Ectodermal cell (in vitro differentiated cells): Measurements from ENCODE around the gene CCL15.
"Not testable (repeated sequence)": the region's sequence is repeated elsewhere in the genome, so short reads cannot be mapped to it uniquely, and the experiment has no call there.

Source experiments
- H3K27ac ChIP-seq: 2 replicates; pipeline ENCODE4 v1.7.0; 2013; ENCODE audit warnings: mild to moderate bottlenecking, low read depth, low read length; ENCODE audit not compliant: insufficient read depth, poor library complexity, severe bottlenecking
- H3K27me3 ChIP-seq: 2 replicates; pipeline ENCODE4 v1.7.0; 2013; ENCODE audit warnings: mild to moderate bottlenecking, low read length; ENCODE audit not compliant: insufficient read depth, control insufficient read depth, poor library complexity, severe bottlenecking
- H3K36me3 ChIP-seq: one replicate; pipeline ENCODE4 v1.7.0; 2013; ENCODE audit warnings: low read length; ENCODE audit not compliant: control insufficient read depth, insufficient read depth
- H3K4me1 ChIP-seq: one replicate; pipeline ENCODE4 v1.7.0; 2013; ENCODE audit warnings: low read length; ENCODE audit not compliant: control insufficient read depth, insufficient read depth
- H3K4me3 ChIP-seq: 2 replicates; pipeline ENCODE4 v1.7.0; 2013; ENCODE audit warnings: low read depth, low read length, control low read depth; ENCODE audit not compliant: insufficient read depth
- H3K9me3 ChIP-seq: 2 replicates; pipeline ENCODE4 v1.7.0; 2013; ENCODE audit warnings: mild to moderate bottlenecking, low read length, moderate library complexity; ENCODE audit not compliant: control insufficient read depth
- WGBS, 2 experiments: methylation state at CpG; one replicate each; pipeline ENCODE4 v1.1.7; 2013; ENCODE audit warnings: missing lambda C conversion rate in 2 of 2; 5-methylcytosine and 5-hydroxymethylcytosine counted together

CCL15 gene

GRCh38 chr17:35998018-35998545 is 3.3 kb downstream of the CCL15 start:
- Histone ChIP-seq H3K27me3 (no peaks in the 10 kb centered on the region), H3K4me1 (no peaks in the 10 kb centered on the region), H3K36me3 (no peaks in the 10 kb centered on the region), H3K4me3 (no peak overlapping the region), H3K9me3 (no peaks in the 10 kb centered on the region), H3K27ac (no peak overlapping the region)
- WGBS, 2 experiments: 88 to 91% methylated on average over 11 of the region's 11 CpGs

GRCh38 chr17:35995346-35995745 is 6.0 kb downstream of the CCL15 start:
- WGBS, 2 experiments: 56 to 76% methylated on average over 2 of the region's 2 CpGs

GRCh38 chr17:35991075-35991474 is 10.3 kb downstream of the CCL15 start:
- no peaks in the 10 kb centered on the region for H3K4me1 ChIP-seq
- H3K9me3 ChIP-seq: no peaks in the 10 kb centered on the region
- 76 to 95% methylated on average over 2 of the region's 2 CpGs for WGBS, 2 experiments
- no peaks in the 10 kb centered on the region for H3K27me3 ChIP-seq
- H3K36me3 ChIP-seq: no peaks in the 10 kb centered on the region
- no peak overlapping the region for H3K27ac ChIP-seq
- no peak overlapping the region for H3K4me3 ChIP-seq

More at GRCh38 chr17:35995346-35995745, 6.0 kb downstream of the CCL15 start:
- not testable (repeated sequence) for H3K27me3 ChIP-seq, H3K4me1 ChIP-seq, H3K36me3 ChIP-seq, H3K9me3 ChIP-seq, H3K27ac ChIP-seq, H3K4me3 ChIP-seq

- no peak overlapping the region for H3K4me3 ChIP-seq
- no peak overlapping the region for H3K27ac ChIP-seq
- H3K36me3 ChIP-seq: no peaks in the 10 kb centered on the region
- no peaks in the 10 kb centered on the region for H3K27me3 ChIP-seq
- H3K9me3 ChIP-seq: no peaks in the 10 kb centered on the region
- H3K4me1 ChIP-seq: no peaks in the 10 kb centered on the region
These were observed 13.2 kb downstream of the CCL15 start for GRCh38 chr17:35988164-35988563.

GRCh38 chr17:35986643-35987042 is 14.7 kb downstream of the CCL15 start, which contains the start of gene CCL14:
Gene CCL14 (minus strand): TSS chr17:35986729. CDS start chr17:35986649, 80 bp downstream.
- 90 to 96% methylated on average over 1 of the region's 1 CpG for WGBS, 2 experiments
- H3K27me3 ChIP-seq: no peaks in the 10 kb centered on the region
- no peak within 1 kb of the TSS for H3K27ac ChIP-seq
- H3K4me1 ChIP-seq: no peaks in the 10 kb centered on the region
- no peak within 1 kb of the TSS for H3K4me3 ChIP-seq
- no peaks in the 10 kb centered on the region for H3K9me3 ChIP-seq
- no peaks in the 10 kb centered on the region for H3K36me3 ChIP-seq

- H3K36me3 ChIP-seq: no peaks in the 10 kb centered on the region
- H3K9me3 ChIP-seq: no peaks in the 10 kb centered on the region
- no peak overlapping the region for H3K4me3 ChIP-seq
- no peaks in the 10 kb centered on the region for H3K27me3 ChIP-seq
- H3K4me1 ChIP-seq: no peaks in the 10 kb centered on the region
- H3K27ac ChIP-seq: no peak overlapping the region
- WGBS, 2 experiments: 95 to 96% methylated on average over 6 of the region's 6 CpGs
These were observed 17.2 kb downstream of the CCL15 start for GRCh38 chr17:35984140-35984539.

GRCh38 chr17:35982409-35983191 is 18.8 kb downstream of the CCL15 start:
- no peak overlapping the region for H3K27ac ChIP-seq
- H3K36me3 ChIP-seq: no peaks in the 10 kb centered on the region
- H3K9me3 ChIP-seq: no peaks in the 10 kb centered on the region
- WGBS, 2 experiments: 89 to 96% methylated on average over 3 of the region's 3 CpGs
- H3K4me1 ChIP-seq: no peaks in the 10 kb centered on the region
- no peaks in the 10 kb centered on the region for H3K27me3 ChIP-seq
- no peak overlapping the region for H3K4me3 ChIP-seq

- Histone ChIP-seq H3K9me3 (no peaks in the 10 kb centered on the region), H3K27me3 (no peaks in the 10 kb centered on the region), H3K4me1 (no peaks in the 10 kb centered on the region), H3K36me3 (no peaks in the 10 kb centered on the region), H3K27ac (no peak overlapping the region), H3K4me3 (no peak overlapping the region)
- 81 to 86% methylated on average over 4 of the region's 4 CpGs for WGBS, 2 experiments
These were observed 19.4 kb downstream of the CCL15 start for GRCh38 chr17:35981908-35982330.

- H3K27me3 ChIP-seq: no peaks in the 10 kb centered on the region
- H3K4me1 ChIP-seq: no peaks in the 10 kb centered on the region
These were observed 20.1 kb downstream of the CCL15 start, which contains the start of gene CCL16 for GRCh38 chr17:35981246-35981645. Gene CCL16 (minus strand): TSS chr17:35981497. CDS start chr17:35981420, 77 bp downstream.

GRCh38 chr17:35978346-35978745 is 23.0 kb downstream of the CCL15 start:
- no peaks in the 10 kb centered on the region for H3K27me3 ChIP-seq
- no peaks in the 10 kb centered on the region for H3K9me3 ChIP-seq
- no peaks in the 10 kb centered on the region for H3K36me3 ChIP-seq
- H3K4me3 ChIP-seq: no peak overlapping the region
- no peaks in the 10 kb centered on the region for H3K4me1 ChIP-seq
- H3K27ac ChIP-seq: no peak overlapping the region
- 85 to 91% methylated on average over 3 of the region's 3 CpGs for WGBS, 2 experiments

More at GRCh38 chr17:35981246-35981645, 20.1 kb downstream of the CCL15 start, which contains the start of gene CCL16:
- Histone ChIP-seq H3K36me3 (no peaks in the 10 kb centered on the region), H3K4me3 (no peak within 1 kb of the TSS), H3K9me3 (no peaks in the 10 kb centered on the region), H3K27ac (no peak within 1 kb of the TSS)
- 93 to 95% methylated on average over 12 of the region's 12 CpGs for WGBS, 2 experiments
